Measurements from ENCODE around the gene SLU7.

SLU7 gene

DNA sequence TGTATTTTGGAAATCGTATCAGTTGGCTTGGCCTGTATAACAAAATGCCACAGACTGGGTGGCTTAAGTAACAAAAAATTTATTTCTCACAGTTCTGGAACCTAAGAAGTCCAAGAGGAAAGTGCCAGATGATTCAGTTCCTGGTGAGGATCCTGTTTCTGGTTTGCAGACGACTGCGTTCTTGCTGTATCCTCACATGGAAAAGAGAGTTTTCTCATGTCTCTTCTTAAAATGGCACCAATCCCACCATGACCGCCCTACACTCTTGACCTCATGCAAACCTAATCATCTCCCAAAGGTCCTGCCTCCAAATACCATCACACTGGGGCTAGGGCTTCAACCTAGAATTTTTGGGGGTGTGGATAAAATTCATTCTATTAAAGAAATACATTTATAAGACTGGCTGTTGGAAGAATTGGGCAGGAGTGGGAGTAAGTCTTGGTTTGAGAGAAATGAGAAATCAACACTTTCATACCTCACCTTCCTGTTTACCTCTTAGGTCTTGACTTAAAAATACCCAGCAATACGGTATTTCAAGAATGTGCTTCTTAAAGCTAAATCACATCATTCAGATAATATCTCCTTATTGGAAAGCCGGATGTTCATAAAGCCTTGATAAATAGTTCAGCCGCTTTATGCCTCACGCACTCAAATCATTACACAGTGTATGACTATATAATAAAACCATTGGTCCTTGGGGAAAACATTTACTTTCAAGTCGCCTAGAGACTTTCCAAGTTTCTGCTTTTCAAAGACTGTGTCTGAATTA lies 31.5 kb upstream of the SLU7 start:
- DNase-seq (ENCODE audit: low read depth) = no peak
- TF ChIP-seq, protein P1, sequence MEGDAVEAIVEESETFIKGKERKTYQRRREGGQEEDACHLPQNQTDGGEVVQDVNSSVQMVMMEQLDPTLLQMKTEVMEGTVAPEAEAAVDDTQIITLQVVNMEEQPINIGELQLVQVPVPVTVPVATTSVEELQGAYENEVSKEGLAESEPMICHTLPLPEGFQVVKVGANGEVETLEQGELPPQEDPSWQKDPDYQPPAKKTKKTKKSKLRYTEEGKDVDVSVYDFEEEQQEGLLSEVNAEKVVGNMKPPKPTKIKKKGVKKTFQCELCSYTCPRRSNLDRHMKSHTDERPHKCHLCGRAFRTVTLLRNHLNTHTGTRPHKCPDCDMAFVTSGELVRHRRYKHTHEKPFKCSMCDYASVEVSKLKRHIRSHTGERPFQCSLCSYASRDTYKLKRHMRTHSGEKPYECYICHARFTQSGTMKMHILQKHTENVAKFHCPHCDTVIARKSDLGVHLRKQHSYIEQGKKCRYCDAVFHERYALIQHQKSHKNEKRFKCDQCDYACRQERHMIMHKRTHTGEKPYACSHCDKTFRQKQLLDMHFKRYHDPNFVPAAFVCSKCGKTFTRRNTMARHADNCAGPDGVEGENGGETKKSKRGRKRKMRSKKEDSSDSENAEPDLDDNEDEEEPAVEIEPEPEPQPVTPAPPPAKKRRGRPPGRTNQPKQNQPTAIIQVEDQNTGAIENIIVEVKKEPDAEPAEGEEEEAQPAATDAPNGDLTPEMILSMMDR (IDR thresholded peaks at IDR 0.05; ENCODE audit: insufficient read depth, low read depth, low read length, missing control alignments) = no peak
- no peak overlapping the region for H3K4me3 ChIP-seq (ENCODE audit: low read length)

DNA sequence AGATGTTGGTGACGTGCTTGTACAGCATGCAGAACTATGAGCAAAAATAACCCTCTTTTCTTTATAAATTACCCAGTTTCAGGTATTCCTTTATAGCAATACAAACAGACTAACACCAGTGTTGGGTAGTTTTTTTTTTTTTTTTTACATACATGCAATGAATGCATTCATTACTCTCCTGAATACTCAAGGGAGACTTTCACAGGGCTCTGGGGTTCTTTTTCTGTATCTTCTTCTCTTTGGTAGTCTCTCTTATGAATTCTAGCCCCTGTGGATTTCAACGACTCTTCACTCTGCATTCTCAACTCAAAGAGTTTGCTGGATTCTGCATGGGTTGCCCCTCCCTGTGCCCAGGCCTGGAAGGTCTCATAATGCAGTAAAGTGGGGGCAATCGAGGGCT lies 30.6 kb upstream of the SLU7 start:
- DNase-seq (ENCODE audit: low read depth) = no peak
- TF ChIP-seq, protein P1 (IDR thresholded peaks at IDR 0.05; ENCODE audit: insufficient read depth, low read depth, low read length, missing control alignments) = no peak
- H3K4me3 ChIP-seq (ENCODE audit: low read length) = no peak overlapping the region

DNA sequence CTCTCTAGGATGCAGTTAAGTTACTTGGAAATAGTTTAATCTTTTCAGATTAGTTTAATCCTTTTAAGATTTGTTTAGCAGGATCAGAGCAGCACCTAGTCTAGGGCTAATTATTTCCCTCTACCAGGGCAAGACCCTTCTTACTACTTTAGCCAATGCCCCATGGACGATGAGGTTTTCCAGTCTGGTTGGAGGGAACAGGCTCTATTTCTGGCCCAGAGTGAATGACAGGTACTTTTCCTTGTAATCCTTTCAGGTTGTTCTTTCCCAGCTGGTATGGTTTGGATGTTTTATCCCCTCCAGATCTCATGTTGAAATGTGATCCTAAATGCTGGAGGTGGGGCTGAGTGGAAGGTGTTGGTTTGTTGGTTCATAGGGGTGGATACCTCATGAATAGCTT lies 30.0 kb upstream of the SLU7 start:
- TF ChIP-seq, protein P1 (IDR thresholded peaks at IDR 0.05; ENCODE audit: insufficient read depth, low read depth, low read length, missing control alignments) = no peak
- DNase-seq (ENCODE audit: low read depth) = no peak
- no peak overlapping the region for H3K4me3 ChIP-seq (ENCODE audit: low read length)

DNA sequence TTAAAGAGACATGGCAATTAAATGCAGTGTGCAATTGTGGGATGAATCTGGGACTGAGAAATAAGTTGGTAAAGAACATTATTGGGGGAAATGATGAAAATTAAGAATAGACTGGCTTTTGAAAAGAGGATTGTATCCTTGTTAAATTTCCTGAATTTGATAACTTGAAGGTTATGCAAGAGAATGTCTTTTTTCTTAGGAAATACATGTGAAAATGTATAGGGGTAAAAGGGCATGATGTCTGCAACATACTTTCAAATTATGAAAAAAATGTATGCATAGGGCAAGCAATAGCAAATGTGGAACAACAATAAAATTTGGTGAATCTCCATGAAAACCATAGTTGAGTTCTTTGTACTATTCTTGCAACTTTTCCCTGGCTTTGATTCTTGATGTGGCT lies 26.9 kb upstream of the SLU7 start:
- no peak overlapping the region for H3K4me3 ChIP-seq (ENCODE audit: low read length)
- no peak for DNase-seq (ENCODE audit: low read depth)
- TF ChIP-seq, protein P1 (IDR thresholded peaks at IDR 0.05; ENCODE audit: insufficient read depth, low read depth, low read length, missing control alignments) = no peak

DNA sequence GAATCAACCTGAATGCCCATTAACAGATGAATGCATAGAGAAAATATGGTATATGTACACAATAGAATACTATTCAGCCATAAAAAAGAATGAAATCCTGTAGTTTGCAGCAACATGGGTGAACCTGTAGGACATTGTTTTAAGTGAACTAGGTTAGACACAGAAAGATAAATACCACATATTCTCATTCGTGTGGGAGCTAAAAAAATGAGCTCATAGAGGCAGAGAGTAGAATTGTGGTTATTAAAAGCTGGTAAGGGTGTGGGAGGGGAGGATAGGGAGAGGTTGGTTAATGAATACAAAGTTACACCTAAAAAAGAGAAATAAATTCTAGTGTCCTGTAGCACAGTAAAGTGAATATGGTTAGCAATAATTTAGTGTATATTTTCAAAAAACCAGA lies 26.3 kb upstream of the SLU7 start:
- no peak for DNase-seq (ENCODE audit: low read depth)
- H3K4me3 ChIP-seq (ENCODE audit: low read length) = no peak overlapping the region
- TF ChIP-seq, protein P1 (IDR thresholded peaks at IDR 0.05; ENCODE audit: insufficient read depth, low read depth, low read length, missing control alignments) = no peak

DNA sequence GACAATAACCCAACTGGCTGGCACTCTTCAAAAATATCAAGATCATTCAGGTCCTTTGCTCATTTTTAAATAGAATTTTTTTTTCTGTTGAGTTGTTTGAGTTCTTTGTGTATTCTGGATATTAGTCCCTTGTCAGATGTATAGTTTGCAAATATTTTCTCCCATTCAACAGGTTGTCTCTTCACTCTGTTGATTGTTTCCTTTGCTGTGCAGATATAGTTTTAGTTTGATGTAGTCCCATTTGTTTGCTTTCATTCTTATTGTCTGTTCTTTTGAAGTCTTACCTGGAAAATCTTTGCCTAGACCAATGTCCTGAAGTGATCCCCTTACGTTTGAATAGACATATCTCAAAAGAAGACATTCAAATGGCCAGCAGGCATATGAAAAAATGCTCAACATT lies 25.5 kb upstream of the SLU7 start:
- TF ChIP-seq, protein P1 (IDR thresholded peaks at IDR 0.05; ENCODE audit: insufficient read depth, low read depth, low read length, missing control alignments) = no peak
- DNase-seq (ENCODE audit: low read depth) = no peak
- no peak overlapping the region for H3K4me3 ChIP-seq (ENCODE audit: low read length)

Data from epithelial cell of esophagus (primary cell).